Posterior vena cava (tissue), 2 donors: ENCODE measurements around the gene MYO3B. TPM values are rescaled to one million over a fixed set of nuclear protein-coding genes. Genes with fewer than 3 reads are reported as not detected.

Source experiments
- DNase-seq: peaks from one replicate; pipeline ENCODE4 v3.0.0-alpha.2; 2020; ENCODE audit warnings: low spot score
- intact Hi-C, 2 donors: fragments of 100-400 bp; cut with DNase I; formaldehyde crosslinking; loops; one replicate each; pipeline versions ENCODE4 v1.14.1 to v1.14.2; 2022 to 2023
- total RNA-seq, 2 donors: library from RNA; stranded (reverse); fragmentation: NEBNext Ultra II Directional; extraction: Animal tissue kit (Norgen Biotek cat#: 25700); gene quantifications; one replicate each; pipeline ENCODE4 v1.2.1, GENCODE V29; 2021
- donor health status: DM: yes; HTN: yes; CAD: no.
- donor health status: DM: yes; HTN: yes; CAD: no.

The MYO3B gene
- total RNA-seq, 2 donors from 2014 or later, result 0.05 TPM; not detected in 1

DNA sequence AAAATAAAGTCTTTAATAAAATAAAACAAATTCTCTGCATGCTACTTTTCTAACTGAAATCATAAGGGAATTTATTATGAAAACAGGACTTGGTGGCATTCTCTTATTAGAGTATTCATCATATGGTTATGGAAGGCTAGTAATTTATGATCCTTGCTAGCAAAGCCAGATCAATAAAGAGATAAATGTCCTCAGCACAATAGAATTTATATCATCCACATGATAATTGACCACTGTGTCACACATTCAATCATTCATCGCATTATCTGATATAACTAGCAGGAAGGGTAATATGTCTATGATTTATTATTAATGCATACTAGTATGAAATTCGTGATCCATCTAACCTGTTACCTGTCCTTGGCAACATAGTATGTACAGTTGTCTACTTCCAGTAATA is 175.8 kb downstream of the MYO3B start:
- intact Hi-C loops, result no loop called here

DNA sequence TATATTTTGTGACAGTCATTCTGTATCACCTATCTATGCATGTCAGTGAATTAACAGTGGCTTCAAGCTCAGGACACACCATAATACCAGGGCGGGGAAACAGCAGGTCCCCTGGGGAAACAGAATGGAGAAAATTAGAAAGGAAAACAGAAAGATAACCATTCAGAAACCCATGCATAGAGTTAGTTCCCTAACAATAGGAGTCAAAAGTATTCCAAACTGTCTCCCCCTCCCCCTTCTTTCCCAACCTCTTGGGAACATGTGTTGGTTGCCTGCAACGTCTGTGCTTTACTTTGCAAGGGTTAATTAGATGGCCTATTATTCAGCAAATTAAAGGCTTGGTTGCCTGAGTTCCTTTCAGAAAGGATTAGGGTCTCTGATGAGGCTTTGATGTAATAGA is 176.4 kb downstream of the MYO3B start:
- DNase-seq, result no peak
- intact Hi-C loops, result no loop called here

More for the DNA sequence above, 175.8 kb downstream of the MYO3B start:
- no peak for DNase-seq

DNA sequence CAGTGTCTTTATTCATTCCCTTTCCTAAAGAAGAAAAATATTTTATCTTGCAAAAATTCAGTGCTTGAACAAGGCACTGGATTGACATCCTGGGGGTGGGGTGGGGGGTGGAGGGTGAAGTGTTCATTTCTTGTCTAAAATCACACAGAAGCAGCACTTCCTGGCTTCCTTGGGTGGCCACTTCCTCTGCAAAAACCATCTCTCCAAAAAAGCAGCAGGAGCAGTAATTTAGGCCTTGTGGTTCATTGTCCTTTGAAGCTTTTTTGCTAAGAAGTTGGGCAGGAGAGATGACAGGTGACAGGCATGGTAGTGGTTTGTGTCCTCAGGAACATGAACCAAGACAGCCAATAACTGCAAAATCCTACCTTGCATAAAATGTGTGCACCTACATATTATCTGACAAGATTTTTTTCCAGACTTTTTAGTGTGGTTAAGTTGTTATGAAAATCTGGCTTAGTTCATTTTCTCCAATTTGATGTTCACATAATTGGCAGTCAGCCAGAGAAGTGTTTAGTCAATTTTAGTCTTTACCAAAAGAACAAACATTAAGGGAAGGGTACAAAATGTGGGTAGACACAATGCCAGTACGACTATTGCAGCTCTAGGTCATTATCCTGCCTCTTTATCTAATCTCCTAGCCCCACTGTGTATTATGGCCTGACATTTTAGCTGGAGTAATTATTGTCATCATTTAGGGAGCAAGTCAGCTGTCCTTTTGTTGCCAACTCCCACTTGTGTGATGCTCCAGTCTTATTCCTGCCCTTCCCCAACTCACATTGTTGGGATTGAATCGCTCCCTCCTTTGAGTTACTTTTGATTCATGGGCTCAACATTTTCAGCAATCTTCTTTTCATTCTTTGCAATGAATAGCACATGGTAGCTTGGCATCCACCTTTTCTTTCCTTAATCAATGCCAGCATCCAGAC is 177.2 kb downstream of the MYO3B start:
- intact Hi-C loops, result no loop called here
- DNase-seq, result no peak

DNA sequence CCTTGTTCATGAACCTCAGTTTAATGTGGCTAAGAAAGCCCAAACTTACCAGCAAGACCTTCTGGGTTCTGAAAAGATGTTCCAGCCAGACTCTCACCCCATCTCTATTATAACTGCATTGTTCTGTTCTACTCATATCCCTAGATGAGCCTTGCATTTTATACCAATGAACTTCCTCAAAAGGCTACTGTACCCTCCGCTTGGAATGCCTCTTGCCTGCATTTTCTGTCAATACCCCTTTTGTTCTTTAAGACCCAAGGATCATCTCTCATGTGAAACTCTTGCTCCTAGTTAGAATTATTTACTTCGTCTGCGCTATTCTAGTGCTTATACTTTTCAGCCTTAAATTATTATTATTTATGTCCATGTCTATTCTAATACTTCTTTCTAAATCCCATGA is 181.5 kb downstream of the MYO3B start:
- no peak for DNase-seq
- intact Hi-C loops, result no loop called here

DNA sequence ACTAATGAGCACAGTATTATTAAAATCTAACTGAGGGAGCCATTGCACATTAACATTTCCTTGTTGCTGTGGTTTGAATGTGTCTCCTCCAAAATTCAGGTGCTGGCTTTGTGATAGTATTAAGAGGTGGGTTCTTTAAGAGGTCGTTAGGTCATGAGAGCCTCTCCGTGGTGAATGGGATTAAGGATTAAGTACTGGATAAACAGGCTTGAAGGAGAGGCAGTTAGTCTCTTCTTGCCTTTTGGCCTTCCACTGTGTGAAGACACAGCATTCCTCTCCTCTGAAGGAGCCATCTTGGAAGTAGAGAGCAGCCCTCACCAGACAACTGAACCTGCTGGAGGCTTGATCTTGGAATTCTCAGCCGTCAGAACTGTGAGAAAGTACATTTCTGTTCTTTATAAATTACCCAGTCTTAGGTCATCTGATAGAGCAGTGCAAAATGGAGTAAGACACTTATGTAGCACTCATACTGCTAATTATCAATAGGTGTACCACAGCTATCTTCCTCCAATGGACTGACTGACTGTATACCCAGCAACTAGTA is 182.7 kb downstream of the MYO3B start:
- no peak for DNase-seq
- intact Hi-C loops, result loop anchor here in 1 of 2 donors (10.0 kb wide), 1 partner anchor 454 kb away; the partner anchor contains the start of gene GAD1

DNA sequence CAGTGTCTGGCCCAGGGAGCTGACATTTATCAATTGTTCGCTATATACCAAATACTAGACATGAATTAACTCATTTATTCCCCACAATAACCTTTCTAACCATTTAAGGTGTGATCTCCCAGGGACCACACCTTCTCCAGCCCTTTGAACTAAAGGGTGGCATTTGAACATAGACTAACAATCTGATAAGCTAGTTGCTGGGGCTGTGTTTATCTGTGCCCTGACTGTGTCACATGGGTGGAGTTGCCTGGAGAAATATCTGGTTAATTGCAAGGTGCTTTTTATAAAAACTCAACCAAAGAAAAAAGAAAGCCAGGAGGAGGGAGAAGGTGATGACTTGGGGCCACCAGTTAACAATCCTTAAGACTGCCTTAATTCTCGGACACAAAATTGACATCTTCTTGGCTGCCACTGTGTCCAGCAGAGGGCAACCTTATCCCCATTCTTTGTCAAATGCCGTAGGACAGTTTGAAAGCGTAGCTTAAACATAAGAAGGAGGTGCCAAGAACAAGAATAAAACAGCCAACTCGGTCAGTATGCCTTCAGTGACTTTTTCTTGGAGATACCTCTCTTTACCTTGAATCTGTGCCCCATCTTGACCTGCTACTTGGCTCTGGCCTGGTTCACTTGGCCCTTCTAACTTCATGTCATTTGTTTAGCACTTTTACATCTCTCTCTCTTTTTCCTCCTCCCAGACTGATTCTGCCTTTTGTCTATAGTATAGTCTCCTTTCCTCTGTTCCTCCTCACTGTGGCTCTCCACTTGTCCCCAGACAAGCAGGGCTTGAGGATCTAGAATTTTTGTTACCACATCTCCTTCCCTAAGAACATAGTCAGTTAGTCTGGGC is 183.4 kb downstream of the MYO3B start:
- no peak for DNase-seq
- intact Hi-C loops, result loop anchor here in 1 of 2 donors (10.0 kb wide), 1 partner anchor 453 kb away; the partner anchor contains the start of gene GAD1

DNA sequence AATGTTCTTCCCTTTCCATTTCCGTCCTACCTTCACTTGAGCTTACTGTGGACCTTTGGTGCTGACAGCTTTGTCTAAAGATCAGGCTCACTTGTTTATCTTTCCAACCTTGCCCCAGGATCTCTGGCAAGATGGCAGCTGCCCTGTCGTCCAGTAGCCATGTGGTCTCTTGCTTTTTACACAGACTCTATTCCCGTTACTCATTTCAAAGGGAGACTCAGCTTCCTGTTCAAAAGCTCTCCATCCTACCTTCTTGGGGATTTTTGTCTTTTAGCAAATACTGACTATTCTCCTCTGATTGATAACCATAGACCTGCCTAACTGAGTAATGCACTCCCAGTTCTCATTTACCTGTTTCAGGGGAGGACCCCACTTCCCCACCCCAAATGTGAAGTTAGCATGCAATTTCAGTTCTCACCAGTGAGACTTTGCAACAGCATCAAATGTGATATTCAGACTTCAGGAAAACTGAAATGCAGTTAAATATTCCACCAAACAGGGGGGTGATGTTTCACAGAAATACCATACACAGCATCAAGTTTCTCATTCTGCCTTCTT is 184.4 kb downstream of the MYO3B start:
- intact Hi-C loops, result loop anchor here in 1 of 2 donors (10.0 kb wide), 1 partner anchor 452 kb away; the partner anchor contains the start of gene GAD1
- DNase-seq, result no peak

DNA sequence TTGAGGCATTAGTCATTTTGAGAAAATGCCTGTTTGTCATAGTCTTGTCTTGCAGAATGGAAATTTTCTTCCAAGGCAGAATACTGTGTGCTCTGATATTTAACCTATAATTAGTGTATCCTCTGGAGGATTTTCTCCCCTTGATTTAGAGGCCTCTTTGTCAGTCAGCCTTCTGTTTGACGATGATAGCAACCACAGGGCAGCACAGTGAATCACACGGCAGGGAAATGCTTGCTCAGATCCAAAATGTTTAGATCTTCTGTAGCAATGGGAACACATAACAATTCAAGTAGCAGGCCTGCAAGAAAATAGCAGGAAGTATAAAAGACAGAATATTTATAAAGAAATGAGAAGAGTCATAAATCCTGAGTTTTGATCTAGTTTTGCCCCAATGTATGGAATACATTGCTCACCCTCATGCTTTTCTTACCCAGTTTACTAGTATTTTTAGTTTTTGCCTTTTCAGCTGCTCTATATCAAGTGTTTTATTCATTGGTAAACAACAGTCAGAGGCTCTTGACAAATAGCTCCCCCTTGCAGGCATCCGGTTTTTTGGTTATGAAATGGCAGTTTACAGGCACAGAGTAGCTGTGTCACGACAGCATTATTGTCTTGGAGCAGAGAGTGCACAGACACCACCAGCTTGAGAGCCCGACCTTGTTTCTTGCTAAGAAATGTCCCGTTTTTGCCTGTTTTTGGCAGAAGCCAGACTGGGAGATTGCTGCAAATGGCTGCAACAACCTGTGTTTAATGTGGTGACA is 185.1 kb downstream of the MYO3B start:
- intact Hi-C loops, result loop anchor here in 1 of 2 donors (10.0 kb wide), 1 partner anchor 452 kb away; the partner anchor contains the start of gene GAD1
- DNase-seq, result no peak

DNA sequence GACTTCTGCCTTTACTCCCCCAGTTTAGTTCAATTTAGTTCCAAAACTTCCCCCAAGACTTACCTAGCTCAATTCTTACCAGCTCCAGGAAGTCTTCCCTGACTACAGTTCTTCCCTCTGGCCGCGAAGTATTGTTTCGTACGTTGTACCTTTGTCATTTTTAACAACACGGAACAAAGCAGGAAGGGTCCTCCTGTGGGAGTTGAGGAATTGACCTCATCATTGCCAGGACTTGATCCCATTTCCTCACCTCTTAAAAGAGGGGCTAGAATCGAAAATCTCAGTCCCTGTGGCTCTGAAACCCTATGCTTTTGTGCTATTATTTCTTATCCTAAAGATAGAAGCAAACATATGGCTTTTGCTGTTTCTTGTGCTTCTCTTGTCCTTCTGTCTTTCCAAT is 187.1 kb downstream of the MYO3B start:
- intact Hi-C loops, result loop anchor here in 1 of 2 donors (10.0 kb wide), 1 partner anchor 450 kb away; the partner anchor contains the start of gene GAD1

DNA sequence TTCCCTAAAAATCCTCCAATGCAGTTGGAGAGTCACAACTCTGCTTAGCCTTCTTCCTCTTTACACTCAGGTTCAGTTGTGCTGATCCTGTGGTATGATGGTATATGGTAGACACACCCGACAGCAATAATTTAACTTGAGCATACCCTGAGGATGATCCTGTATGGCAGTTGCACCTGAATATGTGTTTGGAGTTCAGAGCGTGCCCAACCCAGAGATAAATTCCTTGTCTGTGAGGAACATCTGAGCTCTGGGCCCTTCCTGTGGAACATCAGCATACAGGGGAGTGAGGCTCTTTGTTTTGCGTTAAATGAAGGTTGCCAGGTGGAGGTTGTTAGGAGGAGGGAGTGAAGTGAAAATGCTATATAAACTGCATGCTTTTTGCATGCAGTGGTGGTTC is 187.7 kb downstream of the MYO3B start:
- intact Hi-C loops, result loop anchor here in 1 of 2 donors (10.0 kb wide), 1 partner anchor 449 kb away; the partner anchor contains the start of gene GAD1
- no peak for DNase-seq

More for the DNA sequence above, 187.1 kb downstream of the MYO3B start:
- no peak for DNase-seq

DNA sequence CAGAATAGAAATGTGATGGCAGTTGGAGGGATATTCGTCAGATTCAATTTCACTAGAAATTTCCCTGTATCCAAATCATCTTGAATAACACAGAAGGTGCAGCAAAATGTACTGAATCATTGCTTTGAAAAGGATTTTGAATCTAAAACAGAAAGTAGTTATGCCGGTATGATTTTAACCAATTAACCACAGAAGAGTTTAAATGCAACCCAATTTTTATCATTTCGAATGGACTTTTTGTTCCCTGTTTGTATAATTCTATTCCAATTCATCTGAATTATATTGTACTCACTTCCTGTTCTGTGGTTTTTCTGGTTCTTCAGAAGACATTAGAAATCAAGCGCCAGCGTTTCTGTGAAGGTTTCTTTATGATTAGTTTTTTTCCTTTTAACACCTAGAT is 190.4 kb downstream of the MYO3B start:
- no peak for DNase-seq
- intact Hi-C loops, result loop anchor here in 1 of 2 donors (10.0 kb wide), 1 partner anchor 446 kb away; the partner anchor contains the start of gene GAD1

DNA sequence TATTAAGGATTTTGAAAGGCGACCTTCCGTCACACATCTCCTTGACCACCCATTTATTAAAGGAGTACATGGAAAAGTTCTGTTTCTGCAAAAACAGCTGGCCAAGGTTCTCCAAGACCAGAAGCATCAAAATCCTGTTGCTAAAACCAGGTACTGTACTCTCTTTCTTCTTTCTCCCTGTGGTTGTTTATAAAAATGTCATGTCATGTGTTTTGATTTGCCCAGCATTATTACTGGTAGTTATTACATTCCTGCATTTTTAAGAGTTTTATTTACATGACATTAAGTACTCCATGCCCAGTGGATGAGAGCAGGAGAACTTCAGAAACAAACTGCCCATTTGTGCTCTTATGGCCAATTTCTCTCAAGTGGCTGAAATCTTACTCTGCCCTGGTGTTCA is 191.3 kb downstream of the MYO3B start:
- DNase-seq, result no peak
- intact Hi-C loops, result loop anchor here in 1 of 2 donors (10.0 kb wide), 1 partner anchor 446 kb away; the partner anchor contains the start of gene GAD1

DNA sequence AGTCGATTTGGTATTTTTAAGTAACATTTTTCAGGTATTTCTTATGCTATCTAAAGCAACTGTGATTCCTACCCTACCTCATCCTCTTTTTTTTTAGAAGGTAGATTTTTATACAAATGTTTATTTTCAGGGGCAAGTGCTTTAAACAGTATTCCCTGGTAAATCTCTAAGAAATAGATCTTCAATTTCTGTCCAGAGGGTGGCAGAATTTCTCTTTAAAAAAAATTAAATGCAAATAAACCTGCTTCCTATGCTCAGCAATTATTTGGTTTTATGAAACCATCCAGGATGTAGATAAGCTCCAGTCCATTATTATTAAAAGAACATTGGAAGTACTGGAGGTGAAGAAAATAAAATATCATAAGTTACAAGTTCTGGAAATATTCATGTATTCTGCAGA is 191.9 kb downstream of the MYO3B start:
- DNase-seq, result no peak
- intact Hi-C loops, result loop anchor here (10.0 kb wide), 1 partner anchor 445 kb away; the partner anchor contains the start of gene GAD1 (in 2 of the 2)

DNA sequence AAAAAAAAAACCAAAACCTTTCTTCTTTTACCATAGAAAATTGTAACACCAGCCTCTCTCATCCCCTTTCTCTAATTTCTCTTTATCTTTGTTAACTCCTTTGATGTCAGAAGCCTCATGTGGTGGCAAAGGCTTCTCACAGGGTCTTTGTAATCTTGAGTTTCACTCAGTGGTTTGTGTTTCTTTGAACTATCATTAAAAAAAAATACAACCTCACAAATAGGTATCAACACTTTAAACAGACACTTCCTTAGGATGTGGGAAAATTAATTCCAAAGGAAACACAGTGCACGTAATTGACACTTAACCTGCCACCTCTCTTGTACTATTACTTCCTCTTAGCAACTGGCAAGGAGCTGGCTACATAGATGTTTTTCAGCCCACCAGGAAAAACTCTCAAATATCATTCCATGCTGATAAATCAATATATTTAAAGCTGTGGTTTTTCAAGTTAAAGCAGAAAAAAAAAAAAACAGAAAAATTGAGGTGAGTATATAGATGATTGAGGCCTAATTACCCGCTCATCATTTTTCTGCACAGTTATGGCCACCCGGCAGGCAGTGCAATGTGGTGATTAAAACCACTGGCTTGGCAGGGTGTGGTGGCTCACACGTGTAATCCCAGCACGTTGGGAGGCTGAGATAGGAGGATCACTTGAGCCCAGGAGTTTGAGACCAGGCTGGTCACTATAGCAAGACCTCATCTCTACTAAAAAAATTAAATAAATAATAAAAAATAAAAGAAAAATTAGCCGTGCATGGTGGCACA is 193.5 kb downstream of the MYO3B start:
- no peak for DNase-seq
- intact Hi-C loops, result loop anchor here in 1 of 2 donors (10.0 kb wide), 1 partner anchor 443 kb away; the partner anchor contains the start of gene GAD1

DNA sequence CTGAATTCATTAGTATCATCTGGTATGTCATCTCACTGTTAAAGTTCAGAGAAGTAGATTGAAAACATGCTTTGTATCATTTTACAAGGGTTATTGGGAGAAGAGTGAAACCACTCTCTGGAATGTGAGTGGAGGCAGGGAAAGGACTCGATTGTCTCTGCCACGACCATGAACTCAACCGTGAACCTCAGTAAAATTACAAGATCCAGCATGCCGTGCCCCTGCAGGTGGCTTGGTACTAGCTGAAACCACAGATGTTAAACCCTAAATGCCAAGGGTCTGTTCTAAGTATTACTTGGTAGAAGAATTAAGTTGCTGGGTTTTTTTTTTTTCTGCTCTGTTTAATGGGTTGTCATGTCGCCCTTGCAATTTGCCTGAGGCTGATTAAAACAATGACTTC is 197.2 kb downstream of the MYO3B start:
- no peak for DNase-seq
- intact Hi-C loops, result loop anchor here in 1 of 2 donors (10.0 kb wide), 1 partner anchor 440 kb away; the partner anchor contains the start of gene GAD1

DNA sequence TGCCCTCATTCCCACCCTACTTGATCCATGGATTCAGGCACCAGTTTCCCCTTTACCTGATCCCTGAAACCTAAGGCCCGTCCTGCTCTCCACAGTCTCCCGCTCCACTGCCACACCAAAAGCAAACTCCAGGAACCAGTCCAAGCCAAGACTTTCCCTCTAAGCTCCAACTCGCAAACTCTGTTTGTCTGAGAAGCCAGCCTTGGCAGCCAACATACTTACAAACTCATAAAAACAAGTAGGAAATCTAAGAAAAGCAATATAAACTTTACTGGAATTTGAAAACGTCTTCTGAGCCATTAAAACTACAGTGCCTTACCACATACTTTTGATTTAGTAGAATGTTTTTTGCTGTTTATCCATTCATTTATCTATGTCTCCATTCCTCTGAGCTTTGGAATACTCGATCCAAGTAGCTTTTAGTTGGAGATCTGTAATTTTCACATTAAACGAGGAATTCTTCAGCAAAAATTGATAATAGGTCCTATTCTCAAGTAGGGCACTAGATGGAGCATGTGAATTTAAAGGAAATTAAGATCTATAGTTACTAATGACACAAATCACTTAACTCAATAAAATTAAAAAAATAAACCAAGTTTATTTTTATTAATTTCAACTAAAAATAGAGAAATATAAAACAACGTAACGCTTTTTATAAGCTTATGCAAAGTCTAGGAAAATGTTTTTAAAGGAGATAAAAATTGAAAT is 199.7 kb downstream of the MYO3B start:
- no peak for DNase-seq
- intact Hi-C loops, result loop anchor here in 1 of 2 donors (10.0 kb wide), 1 partner anchor 437 kb away; the partner anchor contains the start of gene GAD1
